Measurements from ENCODE around the gene IGF2BP2.

DNA sequence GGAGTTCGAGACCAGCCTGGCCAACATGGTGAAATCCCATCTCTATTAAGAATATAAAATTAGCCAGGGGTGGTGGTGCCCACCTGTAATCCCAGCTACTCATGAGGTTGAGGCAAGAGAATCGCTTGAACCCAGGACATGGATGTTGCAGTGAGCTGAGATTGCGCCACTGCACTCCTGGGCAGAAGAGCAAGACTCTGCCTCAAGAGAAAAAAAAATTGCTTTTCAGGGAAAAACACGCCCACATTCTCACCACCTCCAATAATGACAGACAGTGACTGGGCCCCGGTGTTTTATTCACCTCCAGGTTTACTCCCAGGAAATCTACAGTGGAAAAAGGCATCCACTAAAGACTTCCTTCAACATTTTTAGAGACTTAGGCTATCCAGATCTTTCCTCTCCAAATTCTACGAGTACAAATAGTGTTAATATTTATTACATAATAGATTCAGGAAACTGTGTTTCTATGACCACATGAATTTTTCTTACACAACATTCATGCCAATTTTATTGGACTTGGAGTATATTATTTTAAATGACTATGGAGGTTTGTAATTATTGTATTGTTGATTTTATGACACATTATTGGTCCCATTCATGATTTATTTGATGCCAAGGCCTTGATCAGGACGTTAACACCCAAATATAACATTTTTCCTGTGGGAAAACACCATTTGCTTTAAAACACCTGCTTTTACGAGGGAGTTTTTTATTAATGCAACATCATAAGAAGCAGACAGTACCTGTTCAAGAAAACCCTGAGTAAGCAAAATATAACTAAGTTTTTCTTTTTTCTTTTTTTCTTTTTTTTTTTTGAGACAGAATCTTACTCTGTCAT is 26.6 kb downstream of the IGF2BP2 start:
- TF ChIP-seq, protein P1, sequence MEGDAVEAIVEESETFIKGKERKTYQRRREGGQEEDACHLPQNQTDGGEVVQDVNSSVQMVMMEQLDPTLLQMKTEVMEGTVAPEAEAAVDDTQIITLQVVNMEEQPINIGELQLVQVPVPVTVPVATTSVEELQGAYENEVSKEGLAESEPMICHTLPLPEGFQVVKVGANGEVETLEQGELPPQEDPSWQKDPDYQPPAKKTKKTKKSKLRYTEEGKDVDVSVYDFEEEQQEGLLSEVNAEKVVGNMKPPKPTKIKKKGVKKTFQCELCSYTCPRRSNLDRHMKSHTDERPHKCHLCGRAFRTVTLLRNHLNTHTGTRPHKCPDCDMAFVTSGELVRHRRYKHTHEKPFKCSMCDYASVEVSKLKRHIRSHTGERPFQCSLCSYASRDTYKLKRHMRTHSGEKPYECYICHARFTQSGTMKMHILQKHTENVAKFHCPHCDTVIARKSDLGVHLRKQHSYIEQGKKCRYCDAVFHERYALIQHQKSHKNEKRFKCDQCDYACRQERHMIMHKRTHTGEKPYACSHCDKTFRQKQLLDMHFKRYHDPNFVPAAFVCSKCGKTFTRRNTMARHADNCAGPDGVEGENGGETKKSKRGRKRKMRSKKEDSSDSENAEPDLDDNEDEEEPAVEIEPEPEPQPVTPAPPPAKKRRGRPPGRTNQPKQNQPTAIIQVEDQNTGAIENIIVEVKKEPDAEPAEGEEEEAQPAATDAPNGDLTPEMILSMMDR (IDR thresholded peaks at IDR 0.05; ENCODE audit: low read depth, low read length), result no peak
- no peak for TF ChIP-seq EZH2phosphoT487 (IDR thresholded peaks at IDR 0.05; ENCODE audit: low read depth)

Data from OCI-LY3 (cell line).